HUES48 (cell line): ENCODE data around the gene TMEM120B.

Experiments used
- H3K27ac ChIP-seq: one replicate; pipeline ENCODE4 v1.7.0; 2013; ENCODE audit warnings: low read depth, low read length, inconsistent platforms
- H3K27me3 ChIP-seq: 2 replicates; pipeline ENCODE4 v1.6.1; 2013; ENCODE audit warnings: mild to moderate bottlenecking, low read length; ENCODE audit not compliant: control insufficient read depth, insufficient read depth
- H3K36me3 ChIP-seq: 2 replicates; pipeline ENCODE4 v1.6.1; 2013; ENCODE audit warnings: low read length; ENCODE audit not compliant: control insufficient read depth, insufficient read depth
- H3K4me1 ChIP-seq: 2 replicates; pipeline ENCODE4 v1.6.1; 2013; ENCODE audit warnings: mild to moderate bottlenecking, low read length; ENCODE audit not compliant: control insufficient read depth, insufficient read depth
- H3K4me3 ChIP-seq: 2 replicates; pipeline ENCODE4 v1.5.1; 2013; ENCODE audit warnings: mild to moderate bottlenecking, low read depth, low read length
- H3K9ac ChIP-seq: 2 replicates; pipeline ENCODE4 v1.6.1; 2013; ENCODE audit warnings: mild to moderate bottlenecking, low read depth, low read length, moderate library complexity
- H3K9me3 ChIP-seq: 2 replicates; pipeline ENCODE4 v1.6.1; 2013; ENCODE audit warnings: low read length; ENCODE audit not compliant: control insufficient read depth, insufficient read depth

The TMEM120B gene

DNA sequence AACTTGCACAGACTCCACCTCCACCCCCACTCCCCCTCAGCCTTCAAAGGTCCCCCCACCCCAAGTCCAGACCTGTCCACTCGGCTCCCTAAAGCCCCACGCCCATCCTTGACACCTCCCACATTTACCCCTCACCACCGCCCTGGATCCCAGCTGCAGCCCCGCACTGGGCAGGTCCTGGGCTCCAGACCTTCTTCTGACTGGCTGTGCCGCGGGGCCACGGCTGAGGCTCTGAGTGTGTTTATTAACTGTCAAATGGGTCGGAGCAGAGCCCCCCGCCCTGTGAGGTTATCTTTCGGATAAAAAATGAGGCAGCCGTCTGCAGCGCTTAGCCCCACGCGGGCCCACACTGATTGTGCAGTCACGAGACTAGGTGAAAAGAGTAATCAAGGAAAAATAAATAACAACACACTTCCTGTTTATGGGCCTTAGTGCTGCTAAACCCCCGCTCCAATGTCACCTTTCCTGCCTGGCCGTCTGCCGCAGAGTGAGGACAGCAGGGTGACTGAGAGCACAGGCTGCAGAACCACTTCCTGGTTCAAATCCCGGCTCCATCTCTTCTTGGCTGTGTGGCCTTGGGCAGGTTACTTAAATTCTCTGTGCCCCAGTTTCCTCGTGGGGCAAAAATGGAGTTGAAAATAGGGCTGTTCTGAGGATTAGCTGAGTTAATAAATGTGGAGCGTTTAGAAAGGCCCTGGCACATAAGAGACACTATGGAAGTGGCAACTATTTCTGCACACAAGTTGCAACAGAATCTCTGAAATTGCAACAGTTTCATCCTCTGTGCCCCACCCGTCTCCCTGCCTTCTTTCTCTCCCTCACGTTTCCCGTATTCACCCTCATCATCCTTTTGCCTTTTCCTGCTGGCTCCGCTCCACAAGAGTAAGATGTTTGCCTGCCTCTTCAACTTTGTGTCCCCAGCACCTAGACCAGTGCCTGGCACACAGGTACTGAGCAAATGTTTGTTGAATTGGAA lies 100.7 kb downstream of the TMEM120B start:
- Histone ChIP-seq H3K4me3 (peak overlapping the region; percentile 96), H3K4me1 (peaks cover 13% of the 10 kb centered on the region), H3K9me3 (no peaks in the 10 kb centered on the region), H3K27me3 (no peaks in the 10 kb centered on the region), H3K36me3 (peaks cover 71% of the 10 kb centered on the region), H3K9ac (no peak overlapping the region), H3K27ac (no peak overlapping the region)

DNA sequence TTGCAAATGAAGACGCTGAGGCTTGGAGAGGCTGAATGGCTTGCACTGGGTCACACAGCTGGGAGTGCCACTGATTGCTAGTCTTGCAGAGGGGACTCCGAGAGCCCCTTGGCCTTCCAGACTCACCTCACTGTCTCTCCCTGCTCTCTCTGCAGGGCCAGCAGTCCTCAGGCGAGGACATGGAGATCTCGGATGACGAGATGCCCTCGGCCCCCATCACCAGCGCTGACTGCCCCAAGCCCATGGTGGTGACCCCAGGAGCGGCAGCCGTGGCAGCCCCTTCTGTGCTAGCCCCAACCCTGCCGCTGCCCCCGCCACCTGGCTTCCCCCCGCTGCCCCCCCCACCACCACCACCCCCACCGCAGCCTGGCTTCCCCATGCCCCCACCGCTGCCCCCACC lies 101.4 kb downstream of the TMEM120B start:
- H3K36me3 ChIP-seq: peaks cover 65% of the 10 kb centered on the region
- H3K27ac ChIP-seq: no peak overlapping the region
- no peaks in the 10 kb centered on the region for H3K9me3 ChIP-seq
- no peak overlapping the region for H3K9ac ChIP-seq
- H3K4me1 ChIP-seq: peaks cover 13% of the 10 kb centered on the region
- no peak overlapping the region for H3K4me3 ChIP-seq
- no peaks in the 10 kb centered on the region for H3K27me3 ChIP-seq

DNA sequence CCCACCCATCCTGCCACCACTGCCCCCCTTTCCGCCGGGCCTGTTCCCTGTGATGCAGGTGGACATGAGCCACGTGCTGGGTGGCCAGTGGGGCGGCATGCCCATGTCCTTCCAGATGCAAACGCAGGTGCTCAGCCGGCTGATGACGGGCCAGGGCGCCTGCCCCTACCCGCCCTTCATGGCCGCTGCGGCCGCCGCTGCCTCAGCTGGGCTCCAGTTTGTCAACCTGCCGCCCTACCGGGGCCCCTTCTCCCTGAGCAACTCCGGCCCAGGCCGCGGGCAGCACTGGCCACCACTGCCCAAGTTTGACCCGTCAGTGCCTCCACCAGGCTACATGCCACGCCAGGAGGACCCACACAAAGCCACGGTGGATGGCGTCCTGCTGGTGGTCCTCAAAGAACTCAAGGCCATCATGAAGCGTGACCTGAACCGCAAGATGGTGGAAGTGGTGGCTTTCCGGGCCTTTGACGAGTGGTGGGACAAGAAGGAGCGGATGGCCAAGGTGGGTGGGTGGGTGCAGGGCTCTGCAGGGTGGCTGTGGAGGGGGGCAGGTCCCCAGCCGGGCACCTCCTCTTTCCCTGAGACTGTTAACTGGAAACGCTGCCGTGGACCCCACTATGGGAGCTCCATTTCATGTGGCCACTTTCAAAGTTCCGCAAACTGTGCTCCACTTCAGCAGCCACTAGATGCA lies 102.0 kb downstream of the TMEM120B start:
- Histone ChIP-seq H3K9me3 (no peaks in the 10 kb centered on the region), H3K36me3 (peaks cover 65% of the 10 kb centered on the region), H3K27ac (no peak overlapping the region), H3K4me1 (peaks cover 13% of the 10 kb centered on the region), H3K9ac (no peak overlapping the region), H3K27me3 (no peaks in the 10 kb centered on the region), H3K4me3 (no peak overlapping the region)

DNA sequence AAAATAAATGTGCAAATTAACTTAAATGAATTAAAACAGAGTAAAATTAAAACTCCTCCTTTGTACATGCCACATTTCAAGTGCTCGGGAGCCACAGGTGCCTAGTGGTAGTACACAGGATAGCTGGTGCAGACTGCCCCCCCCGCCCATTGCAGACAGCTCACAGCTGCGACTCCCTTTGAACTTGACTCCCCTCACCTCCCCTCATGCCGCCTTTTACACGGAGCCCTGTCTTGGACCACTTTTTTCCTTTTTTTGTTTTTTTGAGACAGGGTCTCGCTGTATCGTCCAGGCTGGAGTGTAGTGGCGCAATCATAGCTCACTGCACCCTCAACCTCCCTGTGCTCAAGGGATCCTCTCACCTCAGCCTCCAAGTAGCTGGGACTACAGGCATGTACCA lies 102.7 kb downstream of the TMEM120B start:
- H3K4me1 ChIP-seq: peaks cover 13% of the 10 kb centered on the region
- no peaks in the 10 kb centered on the region for H3K9me3 ChIP-seq
- H3K9ac ChIP-seq: no peak overlapping the region
- no peak overlapping the region for H3K27ac ChIP-seq
- no peaks in the 10 kb centered on the region for H3K27me3 ChIP-seq
- peaks cover 65% of the 10 kb centered on the region for H3K36me3 ChIP-seq
- H3K4me3 ChIP-seq: no peak overlapping the region

DNA sequence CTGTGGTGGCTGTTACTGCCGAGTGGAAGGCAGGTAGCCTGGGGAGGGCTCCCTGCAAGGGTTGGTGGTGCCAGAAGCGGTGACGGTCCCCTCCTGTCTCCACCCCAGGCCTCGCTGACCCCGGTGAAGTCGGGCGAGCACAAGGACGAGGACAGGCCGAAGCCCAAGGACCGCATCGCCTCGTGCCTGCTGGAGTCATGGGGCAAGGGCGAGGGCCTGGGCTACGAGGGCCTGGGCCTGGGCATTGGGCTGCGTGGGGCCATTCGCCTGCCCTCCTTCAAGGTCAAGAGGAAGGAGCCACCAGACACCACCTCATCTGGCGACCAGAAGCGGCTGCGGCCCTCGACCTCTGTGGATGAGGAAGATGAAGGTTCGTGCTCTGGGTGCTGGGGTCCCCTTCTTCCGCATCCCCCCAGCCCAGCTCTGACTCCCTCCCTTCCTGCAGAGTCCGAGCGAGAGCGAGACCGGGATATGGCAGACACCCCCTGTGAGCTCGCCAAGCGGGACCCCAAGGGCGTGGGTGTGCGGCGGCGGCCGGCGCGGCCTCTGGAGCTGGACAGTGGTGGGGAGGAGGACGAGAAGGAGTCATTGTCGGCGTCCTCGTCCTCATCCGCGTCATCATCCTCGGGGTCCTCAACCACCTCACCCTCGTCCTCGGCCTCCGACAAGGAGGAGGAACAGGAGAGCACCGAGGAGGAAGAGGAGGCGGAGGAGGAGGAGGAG lies 104.5 kb downstream of the TMEM120B start:
- H3K36me3 ChIP-seq: peaks cover 68% of the 10 kb centered on the region
- no peak overlapping the region for H3K9ac ChIP-seq
- H3K4me3 ChIP-seq: no peak overlapping the region
- no peaks in the 10 kb centered on the region for H3K27me3 ChIP-seq
- H3K27ac ChIP-seq: no peak overlapping the region
- 0 out of 2 replicates have a peak, but pooled peaks cover 3% of the 10 kb centered on the region for H3K4me1 ChIP-seq
- no peaks in the 10 kb centered on the region for H3K9me3 ChIP-seq

DNA sequence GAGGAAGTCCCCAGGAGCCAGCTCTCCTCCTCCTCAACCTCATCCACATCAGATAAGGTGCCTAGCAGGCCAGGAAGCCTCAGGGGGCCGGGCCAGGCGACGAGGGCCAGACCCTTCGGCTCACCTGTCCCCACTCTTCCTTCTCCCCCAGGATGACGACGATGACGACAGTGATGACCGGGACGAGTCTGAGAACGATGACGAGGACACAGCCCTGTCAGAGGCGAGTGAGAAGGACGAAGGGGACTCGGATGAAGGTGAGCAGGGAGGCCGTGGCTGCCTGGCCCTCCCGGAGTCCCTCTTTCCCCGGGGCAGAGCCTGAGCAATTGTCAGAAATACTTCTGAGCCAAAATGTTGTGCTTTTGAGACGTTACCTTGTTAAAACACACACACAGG lies 105.1 kb downstream of the TMEM120B start:
- H3K9me3 ChIP-seq: no peaks in the 10 kb centered on the region
- 0 out of 2 replicates have a peak, but pooled peaks cover 1% of the 10 kb centered on the region for H3K4me1 ChIP-seq
- H3K27ac ChIP-seq: no peak overlapping the region
- no peak overlapping the region for H3K9ac ChIP-seq
- peaks cover 74% of the 10 kb centered on the region for H3K36me3 ChIP-seq
- no peaks in the 10 kb centered on the region for H3K27me3 ChIP-seq
- H3K4me3 ChIP-seq: no peak overlapping the region

DNA sequence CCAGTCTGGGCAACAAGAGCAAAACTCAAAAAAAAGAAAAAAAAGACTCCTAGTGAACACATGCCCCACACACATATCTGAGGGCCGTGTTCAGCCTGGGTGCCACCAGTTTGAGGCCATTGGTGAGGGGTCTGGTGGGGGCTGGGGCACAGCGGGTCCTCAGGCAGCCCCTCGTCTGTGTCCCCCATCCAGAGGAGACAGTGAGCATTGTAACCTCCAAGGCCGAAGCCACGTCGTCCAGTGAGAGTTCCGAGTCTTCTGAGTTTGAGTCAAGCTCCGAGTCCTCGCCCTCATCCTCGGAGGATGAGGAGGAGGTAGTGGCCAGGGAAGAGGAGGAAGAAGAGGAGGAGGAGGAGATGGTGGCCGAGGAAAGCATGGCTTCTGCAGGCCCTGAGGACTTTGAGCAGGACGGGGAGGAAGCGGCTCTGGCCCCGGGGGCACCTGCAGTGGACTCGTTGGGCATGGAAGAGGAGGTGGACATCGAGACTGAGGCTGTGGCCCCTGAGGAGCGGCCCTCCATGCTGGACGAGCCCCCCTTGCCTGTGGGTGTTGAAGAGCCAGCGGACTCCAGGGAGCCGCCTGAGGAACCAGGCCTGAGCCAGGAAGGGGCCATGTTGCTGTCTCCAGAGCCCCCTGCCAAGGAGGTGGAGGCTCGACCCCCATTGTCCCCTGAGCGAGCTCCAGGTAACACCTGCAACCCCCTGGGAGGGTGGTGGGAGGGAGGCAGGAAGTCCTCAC lies 106.8 kb downstream of the TMEM120B start:
- Histone ChIP-seq H3K4me1 (no peaks in the 10 kb centered on the region), H3K4me3 (no peak overlapping the region), H3K9ac (no peak overlapping the region), H3K27me3 (no peaks in the 10 kb centered on the region), H3K27ac (no peak overlapping the region), H3K36me3 (peaks cover 77% of the 10 kb centered on the region), H3K9me3 (no peaks in the 10 kb centered on the region)

DNA sequence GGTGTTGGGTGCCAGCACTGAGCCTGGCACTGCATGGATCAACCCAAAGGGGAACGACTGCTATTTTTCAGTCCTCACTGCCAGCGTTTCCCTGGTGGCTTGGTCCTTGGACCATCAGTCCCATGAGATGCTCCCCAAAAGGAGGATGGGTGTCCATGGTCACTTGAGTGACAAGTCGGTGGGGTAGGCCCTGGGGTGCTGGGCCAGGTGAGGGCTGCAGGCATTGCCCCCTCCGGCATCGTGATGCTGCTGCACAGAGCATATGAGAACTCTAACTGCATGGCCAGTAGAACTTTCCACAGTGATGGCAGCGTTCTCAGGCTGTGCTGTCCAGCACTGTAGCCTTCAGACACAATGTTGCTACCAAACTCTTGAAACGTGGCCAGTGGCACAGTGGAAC lies 107.5 kb downstream of the TMEM120B start:
- Histone ChIP-seq H3K27ac (no peak overlapping the region), H3K9ac (no peak overlapping the region), H3K27me3 (no peaks in the 10 kb centered on the region), H3K36me3 (peaks cover 72% of the 10 kb centered on the region), H3K4me1 (no peaks in the 10 kb centered on the region), H3K4me3 (no peak overlapping the region), H3K9me3 (no peaks in the 10 kb centered on the region)

DNA sequence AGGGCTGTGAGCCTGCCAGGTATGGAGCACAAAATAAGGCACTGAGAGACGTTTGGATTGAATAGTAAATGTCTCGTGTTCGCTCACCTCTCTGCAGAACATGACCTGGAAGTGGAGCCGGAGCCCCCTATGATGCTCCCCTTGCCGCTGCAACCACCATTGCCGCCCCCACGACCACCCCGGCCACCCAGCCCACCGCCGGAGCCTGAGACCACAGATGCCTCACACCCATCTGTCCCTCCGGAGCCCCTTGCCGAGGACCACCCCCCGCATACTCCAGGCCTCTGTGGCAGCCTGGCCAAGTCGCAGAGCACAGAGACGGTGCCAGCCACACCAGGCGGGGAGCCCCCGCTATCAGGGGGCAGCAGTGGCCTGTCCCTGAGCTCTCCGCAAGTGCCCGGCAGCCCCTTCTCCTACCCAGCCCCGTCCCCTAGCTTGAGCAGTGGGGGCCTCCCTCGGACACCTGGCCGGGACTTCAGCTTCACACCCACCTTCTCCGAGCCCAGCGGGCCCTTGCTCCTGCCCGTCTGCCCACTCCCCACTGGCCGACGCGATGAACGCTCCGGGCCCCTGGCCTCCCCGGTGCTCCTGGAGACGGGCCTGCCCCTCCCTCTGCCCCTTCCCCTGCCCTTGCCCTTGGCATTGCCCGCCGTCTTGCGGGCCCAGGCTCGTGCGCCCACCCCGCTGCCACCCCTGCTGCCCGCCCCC lies 110.0 kb downstream of the TMEM120B start:
- Histone ChIP-seq H3K9ac (no peak overlapping the region), H3K36me3 (peaks cover 67% of the 10 kb centered on the region), H3K27ac (no peak overlapping the region), H3K4me3 (no peak overlapping the region), H3K27me3 (no peaks in the 10 kb centered on the region), H3K9me3 (no peaks in the 10 kb centered on the region), H3K4me1 (no peaks in the 10 kb centered on the region)
